ENCODE results near the gene CMSS1.

Gene CMSS1

GRCh38 chr3:99871231-99872045, 53.8 kb downstream of the CMSS1 start:
- Histone ChIP-seq H3K27ac (ENCODE audit: low read depth in 2 of 2, low read length in 2 of 2) (peak overlapping the region; percentile 54 to 56), H3K4me3 (ENCODE audit: low read length in 2 of 2) (peak overlapping the region; percentile 32 to 42), H3K9me3 (ENCODE audit: control insufficient read depth in 2 of 2, low read length in 2 of 2) (no peaks in the 10 kb centered on the region), H3K9ac (ENCODE audit: low read depth in 1 of 2, low read length in 2 of 2) (peak overlapping the region in 1 of 2 donors; percentile 20), H3K36me3 (ENCODE audit: control insufficient read depth in 2 of 2, insufficient read depth in 2 of 2, low read length in 2 of 2) (no peaks in the 10 kb centered on the region), H3K27me3 (ENCODE audit: control insufficient read depth in 2 of 2, insufficient read depth in 2 of 2, low read length in 2 of 2) (no peaks in the 10 kb centered on the region), H3K4me1 (ENCODE audit: control insufficient read depth in 2 of 2, insufficient read depth in 2 of 2, low read length in 2 of 2) (peaks cover 7 to 25% of the 10 kb centered on the region in 2 donors)

- Histone ChIP-seq H3K9me3 (ENCODE audit: control insufficient read depth in 2 of 2, low read length in 2 of 2) (no peaks in the 10 kb centered on the region), H3K27ac (ENCODE audit: low read depth in 2 of 2, low read length in 2 of 2) (peak overlapping the region; percentile 54 to 56), H3K27me3 (ENCODE audit: control insufficient read depth in 2 of 2, insufficient read depth in 2 of 2, low read length in 2 of 2) (no peaks in the 10 kb centered on the region), H3K4me1 (ENCODE audit: control insufficient read depth in 2 of 2, insufficient read depth in 2 of 2, low read length in 2 of 2) (peaks cover 7 to 22% of the 10 kb centered on the region in 2 donors), H3K4me3 (ENCODE audit: low read length in 2 of 2) (peak overlapping the region in 1 of 2 donors; percentile 87), H3K9ac (ENCODE audit: low read depth in 1 of 2, low read length in 2 of 2) (peak overlapping the region in 1 of 2 donors; percentile 20), H3K36me3 (ENCODE audit: control insufficient read depth in 2 of 2, insufficient read depth in 2 of 2, low read length in 2 of 2) (no peaks in the 10 kb centered on the region)
Observed at GRCh38 chr3:99872923-99873254, 55.2 kb downstream of the CMSS1 start.

GRCh38 chr3:99873269-99874102, 55.8 kb downstream of the CMSS1 start:
- H3K4me1 ChIP-seq (ENCODE audit: control insufficient read depth in 2 of 2, insufficient read depth in 2 of 2, low read length in 2 of 2): peaks cover 7 to 22% of the 10 kb centered on the region in 2 donors
- H3K4me3 ChIP-seq (ENCODE audit: low read length in 2 of 2): peak overlapping the region; percentile 44 to 87
- peak overlapping the region; percentile 20 to 49 for H3K9ac ChIP-seq (ENCODE audit: low read depth in 1 of 2, low read length in 2 of 2)
- peak overlapping the region; percentile 61 to 93 for H3K27ac ChIP-seq (ENCODE audit: low read depth in 2 of 2, low read length in 2 of 2)
- no peaks in the 10 kb centered on the region for H3K27me3 ChIP-seq (ENCODE audit: control insufficient read depth in 2 of 2, insufficient read depth in 2 of 2, low read length in 2 of 2)
- H3K9me3 ChIP-seq (ENCODE audit: control insufficient read depth in 2 of 2, low read length in 2 of 2): no peaks in the 10 kb centered on the region
- H3K36me3 ChIP-seq (ENCODE audit: control insufficient read depth in 2 of 2, insufficient read depth in 2 of 2, low read length in 2 of 2): no peaks in the 10 kb centered on the region

GRCh38 chr3:99874237-99875002, 56.8 kb downstream of the CMSS1 start:
- peak overlapping the region; percentile 18 to 82 for H3K9ac ChIP-seq (ENCODE audit: low read depth in 1 of 2, low read length in 2 of 2)
- peak overlapping the region; percentile 61 to 93 for H3K27ac ChIP-seq (ENCODE audit: low read depth in 2 of 2, low read length in 2 of 2)
- peaks cover 7 to 22% of the 10 kb centered on the region in 2 donors for H3K4me1 ChIP-seq (ENCODE audit: control insufficient read depth in 2 of 2, insufficient read depth in 2 of 2, low read length in 2 of 2)
- no peaks in the 10 kb centered on the region for H3K9me3 ChIP-seq (ENCODE audit: control insufficient read depth in 2 of 2, low read length in 2 of 2)
- H3K36me3 ChIP-seq (ENCODE audit: control insufficient read depth in 2 of 2, insufficient read depth in 2 of 2, low read length in 2 of 2): no peaks in the 10 kb centered on the region
- no peaks in the 10 kb centered on the region for H3K27me3 ChIP-seq (ENCODE audit: control insufficient read depth in 2 of 2, insufficient read depth in 2 of 2, low read length in 2 of 2)
- H3K4me3 ChIP-seq (ENCODE audit: low read length in 2 of 2): peak overlapping the region; percentile 69 to 87

GRCh38 chr3:99875581-99875928, 57.9 kb downstream of the CMSS1 start:
- Histone ChIP-seq H3K36me3 (ENCODE audit: control insufficient read depth in 2 of 2, insufficient read depth in 2 of 2, low read length in 2 of 2) (no peaks in the 10 kb centered on the region), H3K4me1 (ENCODE audit: control insufficient read depth in 2 of 2, insufficient read depth in 2 of 2, low read length in 2 of 2) (peaks cover 7 to 22% of the 10 kb centered on the region in 2 donors), H3K27ac (ENCODE audit: low read depth in 2 of 2, low read length in 2 of 2) (peak overlapping the region; percentile 85 to 93), H3K4me3 (ENCODE audit: low read length in 2 of 2) (peak overlapping the region; percentile 69 to 87), H3K9me3 (ENCODE audit: control insufficient read depth in 2 of 2, low read length in 2 of 2) (no peaks in the 10 kb centered on the region), H3K27me3 (ENCODE audit: control insufficient read depth in 2 of 2, insufficient read depth in 2 of 2, low read length in 2 of 2) (no peaks in the 10 kb centered on the region), H3K9ac (ENCODE audit: low read depth in 1 of 2, low read length in 2 of 2) (peak overlapping the region; percentile 82 to 86)

- H3K27me3 ChIP-seq (ENCODE audit: control insufficient read depth in 2 of 2, insufficient read depth in 2 of 2, low read length in 2 of 2): no peaks in the 10 kb centered on the region
- H3K9me3 ChIP-seq (ENCODE audit: control insufficient read depth in 2 of 2, low read length in 2 of 2): no peaks in the 10 kb centered on the region
- H3K36me3 ChIP-seq (ENCODE audit: control insufficient read depth in 2 of 2, insufficient read depth in 2 of 2, low read length in 2 of 2): no peaks in the 10 kb centered on the region
- peak overlapping the region; percentile 85 to 93 for H3K27ac ChIP-seq (ENCODE audit: low read depth in 2 of 2, low read length in 2 of 2)
- H3K4me3 ChIP-seq (ENCODE audit: low read length in 2 of 2): peak overlapping the region; percentile 69 to 87
- H3K4me1 ChIP-seq (ENCODE audit: control insufficient read depth in 2 of 2, insufficient read depth in 2 of 2, low read length in 2 of 2): peaks cover 7 to 16% of the 10 kb centered on the region in 2 donors
- peak overlapping the region; percentile 82 to 86 for H3K9ac ChIP-seq (ENCODE audit: low read depth in 1 of 2, low read length in 2 of 2)
Observed at GRCh38 chr3:99875929-99876841, 58.5 kb downstream of the CMSS1 start.

- Histone ChIP-seq H3K9me3 (ENCODE audit: control insufficient read depth in 2 of 2, low read length in 2 of 2) (no peaks in the 10 kb centered on the region), H3K4me3 (ENCODE audit: low read length in 2 of 2) (no peak overlapping the region), H3K27ac (ENCODE audit: low read depth in 2 of 2, low read length in 2 of 2) (peak overlapping the region; percentile 85 to 93), H3K4me1 (ENCODE audit: control insufficient read depth in 2 of 2, insufficient read depth in 2 of 2, low read length in 2 of 2) (peaks cover 5 to 8% of the 10 kb centered on the region in 2 donors), H3K9ac (ENCODE audit: low read depth in 1 of 2, low read length in 2 of 2) (peak overlapping the region; percentile 82 to 86), H3K27me3 (ENCODE audit: control insufficient read depth in 2 of 2, insufficient read depth in 2 of 2, low read length in 2 of 2) (no peaks in the 10 kb centered on the region), H3K36me3 (ENCODE audit: control insufficient read depth in 2 of 2, insufficient read depth in 2 of 2, low read length in 2 of 2) (no peaks in the 10 kb centered on the region)
Observed at GRCh38 chr3:99877031-99877579, 59.4 kb downstream of the CMSS1 start.

- Histone ChIP-seq H3K4me1 (ENCODE audit: control insufficient read depth in 2 of 2, insufficient read depth in 2 of 2, low read length in 2 of 2) (peaks cover 0 to 4% of the 10 kb centered on the region in 2 donors), H3K9ac (ENCODE audit: low read depth in 1 of 2, low read length in 2 of 2) (no peak overlapping the region), H3K9me3 (ENCODE audit: control insufficient read depth in 2 of 2, low read length in 2 of 2) (no peaks in the 10 kb centered on the region), H3K27ac (ENCODE audit: low read depth in 2 of 2, low read length in 2 of 2) (peak overlapping the region in 1 of 2 donors; percentile 93), H3K4me3 (ENCODE audit: low read length in 2 of 2) (no peak overlapping the region), H3K36me3 (ENCODE audit: control insufficient read depth in 2 of 2, insufficient read depth in 2 of 2, low read length in 2 of 2) (no peaks in the 10 kb centered on the region), H3K27me3 (ENCODE audit: control insufficient read depth in 2 of 2, insufficient read depth in 2 of 2, low read length in 2 of 2) (no peaks in the 10 kb centered on the region)
Observed at GRCh38 chr3:99878005-99878404, 60.3 kb downstream of the CMSS1 start.

GRCh38 chr3:99879275-99879674, 61.6 kb downstream of the CMSS1 start:
- H3K27me3 ChIP-seq (ENCODE audit: control insufficient read depth in 2 of 2, insufficient read depth in 2 of 2, low read length in 2 of 2): no peaks in the 10 kb centered on the region
- H3K4me1 ChIP-seq (ENCODE audit: control insufficient read depth in 2 of 2, insufficient read depth in 2 of 2, low read length in 2 of 2): peaks cover 0 to 5% of the 10 kb centered on the region in 2 donors
- no peaks in the 10 kb centered on the region for H3K9me3 ChIP-seq (ENCODE audit: control insufficient read depth in 2 of 2, low read length in 2 of 2)
- H3K36me3 ChIP-seq (ENCODE audit: control insufficient read depth in 2 of 2, insufficient read depth in 2 of 2, low read length in 2 of 2): no peaks in the 10 kb centered on the region
- no peak overlapping the region for H3K27ac ChIP-seq (ENCODE audit: low read depth in 2 of 2, low read length in 2 of 2)
- H3K9ac ChIP-seq (ENCODE audit: low read depth in 1 of 2, low read length in 2 of 2): no peak overlapping the region
- no peak overlapping the region for H3K4me3 ChIP-seq (ENCODE audit: low read length in 2 of 2)
